Glomerular visceral epithelial cell (primary cell): Measurements from ENCODE around the gene FSTL4.

Source experiments
- DNase-seq: peaks from one replicate; pipeline ENCODE4 v3.0.0-alpha.2; 2016; ENCODE audit errors: extremely low spot score

The FSTL4 gene

GRCh38 chr5:133366438-133366837 lies 245.9 kb downstream of the FSTL4 start:
- no peak for DNase-seq

GRCh38 chr5:133365738-133366137 lies 246.6 kb downstream of the FSTL4 start:
- no peak for DNase-seq

- DNase-seq, result no peak
Measured at GRCh38 chr5:133364936-133365707, 247.2 kb downstream of the FSTL4 start.

GRCh38 chr5:133363807-133364587 lies 248.3 kb downstream of the FSTL4 start:
- DNase-seq, result no peak

GRCh38 chr5:133362438-133362837 lies 249.9 kb downstream of the FSTL4 start:
- DNase-seq, result no peak

GRCh38 chr5:133361922-133362321 lies 250.4 kb downstream of the FSTL4 start:
- DNase-seq, result no peak

GRCh38 chr5:133360693-133361472 lies 251.5 kb downstream of the FSTL4 start:
- DNase-seq, result no peak

- DNase-seq, result no peak
Measured at GRCh38 chr5:133359861-133360260, 252.5 kb downstream of the FSTL4 start.

- DNase-seq, result no peak
Measured at GRCh38 chr5:133358271-133358670, 254.1 kb downstream of the FSTL4 start.

- DNase-seq, result no peak
Measured at GRCh38 chr5:133357758-133358157, 254.6 kb downstream of the FSTL4 start.

- no peak for DNase-seq
Measured at GRCh38 chr5:133356984-133357421, 255.3 kb downstream of the FSTL4 start.

- no peak for DNase-seq
Measured at GRCh38 chr5:133356396-133356983, 255.9 kb downstream of the FSTL4 start.

GRCh38 chr5:133354323-133355185 lies 257.8 kb downstream of the FSTL4 start:
- no peak for DNase-seq

GRCh38 chr5:133353741-133354140 lies 258.6 kb downstream of the FSTL4 start:
- no peak for DNase-seq

- no peak for DNase-seq
Measured at GRCh38 chr5:133348406-133348805, 263.9 kb downstream of the FSTL4 start.

GRCh38 chr5:133347039-133347438 lies 265.3 kb downstream of the FSTL4 start:
- DNase-seq, result no peak

- DNase-seq, result no peak
Measured at GRCh38 chr5:133344266-133344665, 268.1 kb downstream of the FSTL4 start.

- DNase-seq, result no peak
Measured at GRCh38 chr5:133343196-133343595, 269.1 kb downstream of the FSTL4 start.

GRCh38 chr5:133341915-133342710 lies 270.2 kb downstream of the FSTL4 start:
- DNase-seq, result no peak

GRCh38 chr5:133341296-133341695 lies 271.0 kb downstream of the FSTL4 start:
- no peak for DNase-seq
